HG03469 (cell line): ENCODE results near the gene EGFL6.

Experiments used
- ATAC-seq: cut with Tn5 transposase; IDR thresholded peaks from one replicate; pipeline ENCODE4 v1.9.1; 2021; ENCODE audit warnings: mild to moderate bottlenecking, moderate library complexity, moderate number of reproducible peaks; ENCODE audit not compliant: unreplicated experiment

Gene EGFL6, protein sequence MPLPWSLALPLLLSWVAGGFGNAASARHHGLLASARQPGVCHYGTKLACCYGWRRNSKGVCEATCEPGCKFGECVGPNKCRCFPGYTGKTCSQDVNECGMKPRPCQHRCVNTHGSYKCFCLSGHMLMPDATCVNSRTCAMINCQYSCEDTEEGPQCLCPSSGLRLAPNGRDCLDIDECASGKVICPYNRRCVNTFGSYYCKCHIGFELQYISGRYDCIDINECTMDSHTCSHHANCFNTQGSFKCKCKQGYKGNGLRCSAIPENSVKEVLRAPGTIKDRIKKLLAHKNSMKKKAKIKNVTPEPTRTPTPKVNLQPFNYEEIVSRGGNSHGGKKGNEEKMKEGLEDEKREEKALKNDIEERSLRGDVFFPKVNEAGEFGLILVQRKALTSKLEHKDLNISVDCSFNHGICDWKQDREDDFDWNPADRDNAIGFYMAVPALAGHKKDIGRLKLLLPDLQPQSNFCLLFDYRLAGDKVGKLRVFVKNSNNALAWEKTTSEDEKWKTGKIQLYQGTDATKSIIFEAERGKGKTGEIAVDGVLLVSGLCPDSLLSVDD

DNA sequence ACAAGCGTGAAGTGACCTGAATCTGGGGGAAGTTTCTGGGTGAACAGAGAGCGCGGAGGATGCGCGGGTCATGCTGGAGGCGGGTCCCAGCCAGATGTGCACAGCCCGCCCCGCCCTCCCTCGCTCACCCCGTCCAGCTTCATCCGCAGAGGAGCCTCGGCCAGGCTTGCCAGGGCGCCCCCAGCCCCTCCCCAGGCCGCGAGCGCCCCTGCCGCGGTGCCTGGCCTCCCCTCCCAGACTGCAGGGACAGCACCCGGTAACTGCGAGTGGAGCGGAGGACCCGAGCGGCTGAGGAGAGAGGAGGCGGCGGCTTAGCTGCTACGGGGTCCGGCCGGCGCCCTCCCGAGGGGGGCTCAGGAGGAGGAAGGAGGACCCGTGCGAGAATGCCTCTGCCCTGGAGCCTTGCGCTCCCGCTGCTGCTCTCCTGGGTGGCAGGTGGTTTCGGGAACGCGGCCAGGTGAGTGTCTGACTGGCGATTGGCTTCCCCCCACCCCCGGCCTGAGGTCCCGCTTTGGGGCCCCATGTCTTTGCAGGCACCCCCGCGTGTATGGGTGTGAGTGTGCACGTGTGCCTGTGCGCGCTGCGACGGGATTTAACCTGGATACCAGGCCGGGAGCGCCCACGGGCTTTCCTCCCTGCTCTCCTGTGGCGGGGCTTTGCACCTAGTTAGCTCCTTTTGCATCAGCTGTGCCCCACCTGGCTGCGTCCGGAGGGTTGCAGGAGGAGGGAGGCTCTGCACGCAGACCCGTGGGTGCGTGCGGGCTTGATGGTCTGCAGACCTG, at the start of gene EGFL6:
Gene EGFL6, plus strand, starts transcription at position 123 of the 782 bp plus-strand sequence. Its CDS starts 261 bp downstream, at position 384.
- no peak for ATAC-seq

DNA sequence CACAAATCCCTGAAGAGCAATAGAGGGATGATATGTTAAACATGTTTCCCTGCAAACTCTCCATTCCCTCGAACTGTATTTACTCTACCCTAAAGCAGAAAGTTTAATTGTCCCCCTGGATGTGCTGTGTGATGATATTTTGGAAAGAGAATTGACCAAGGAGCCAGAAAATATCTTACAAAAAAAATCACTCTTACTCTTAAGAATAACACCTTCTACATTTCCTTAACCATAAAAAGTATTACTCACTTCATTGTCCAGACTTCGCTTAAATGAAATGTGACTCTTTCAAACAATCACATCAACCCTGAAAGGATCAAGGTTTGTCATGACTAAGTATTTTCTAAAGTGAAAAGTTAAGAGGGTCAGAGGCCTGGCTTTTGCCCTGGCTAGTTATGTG, 49.0 kb upstream of the EGFL6 start:
- no peak for ATAC-seq

DNA sequence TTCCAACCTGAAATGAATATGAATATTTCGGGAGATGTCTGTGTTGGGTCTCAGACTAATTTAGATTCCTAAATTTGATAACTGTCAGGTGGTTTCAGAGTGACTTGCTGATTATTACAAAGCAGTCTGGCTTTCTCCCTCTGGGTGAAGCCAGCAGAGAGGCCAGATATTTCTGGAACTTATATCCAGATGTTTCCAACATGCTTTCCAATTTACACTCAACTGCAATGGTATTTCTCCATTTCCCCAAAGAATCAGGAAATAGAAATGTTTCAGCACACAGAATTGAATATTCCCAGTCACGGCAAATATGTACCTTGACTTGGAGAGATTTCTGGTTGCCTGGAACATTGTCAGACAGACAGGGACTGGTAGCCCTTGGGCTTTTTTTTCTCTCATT, 48.5 kb upstream of the EGFL6 start:
- no peak for ATAC-seq

DNA sequence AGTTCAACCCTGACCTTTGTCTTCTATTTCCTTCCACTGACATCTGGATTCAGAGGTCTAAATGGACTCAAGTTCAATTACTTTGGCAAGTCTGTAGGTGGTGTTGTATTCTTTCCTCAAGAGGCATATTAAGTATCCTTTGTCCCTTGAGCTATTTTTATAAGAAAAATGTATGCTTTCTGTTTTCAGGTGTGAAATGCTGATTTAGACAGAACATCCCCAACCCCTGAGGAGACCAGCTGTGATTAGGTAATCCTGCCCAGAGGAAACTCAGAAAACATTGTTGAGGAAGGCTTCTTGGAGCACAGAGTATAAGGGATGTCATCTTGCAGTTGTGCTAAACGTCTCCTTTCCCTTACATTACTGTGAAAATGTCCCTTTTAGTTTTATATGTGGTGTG, 46.6 kb upstream of the EGFL6 start:
- ATAC-seq: no peak

DNA sequence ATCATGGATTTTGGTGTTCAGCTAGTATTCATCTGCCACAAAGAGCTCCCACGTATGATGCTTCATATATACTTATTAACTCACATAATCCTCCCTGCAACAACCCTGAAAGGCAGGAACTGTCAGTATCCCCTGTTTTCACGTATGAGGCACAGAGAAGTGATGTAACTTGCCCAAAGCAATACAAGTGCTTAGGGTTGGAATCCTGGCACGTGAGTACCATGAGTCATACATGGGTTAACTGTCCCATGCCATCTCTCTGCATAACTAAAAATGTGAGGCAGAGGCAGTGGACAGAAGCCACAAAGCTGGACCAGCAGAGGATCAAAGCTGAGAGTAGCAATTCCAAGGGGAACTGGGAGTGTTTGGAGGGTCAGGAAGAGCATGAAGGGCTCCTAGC, 35.7 kb upstream of the EGFL6 start:
- ATAC-seq: no peak

DNA sequence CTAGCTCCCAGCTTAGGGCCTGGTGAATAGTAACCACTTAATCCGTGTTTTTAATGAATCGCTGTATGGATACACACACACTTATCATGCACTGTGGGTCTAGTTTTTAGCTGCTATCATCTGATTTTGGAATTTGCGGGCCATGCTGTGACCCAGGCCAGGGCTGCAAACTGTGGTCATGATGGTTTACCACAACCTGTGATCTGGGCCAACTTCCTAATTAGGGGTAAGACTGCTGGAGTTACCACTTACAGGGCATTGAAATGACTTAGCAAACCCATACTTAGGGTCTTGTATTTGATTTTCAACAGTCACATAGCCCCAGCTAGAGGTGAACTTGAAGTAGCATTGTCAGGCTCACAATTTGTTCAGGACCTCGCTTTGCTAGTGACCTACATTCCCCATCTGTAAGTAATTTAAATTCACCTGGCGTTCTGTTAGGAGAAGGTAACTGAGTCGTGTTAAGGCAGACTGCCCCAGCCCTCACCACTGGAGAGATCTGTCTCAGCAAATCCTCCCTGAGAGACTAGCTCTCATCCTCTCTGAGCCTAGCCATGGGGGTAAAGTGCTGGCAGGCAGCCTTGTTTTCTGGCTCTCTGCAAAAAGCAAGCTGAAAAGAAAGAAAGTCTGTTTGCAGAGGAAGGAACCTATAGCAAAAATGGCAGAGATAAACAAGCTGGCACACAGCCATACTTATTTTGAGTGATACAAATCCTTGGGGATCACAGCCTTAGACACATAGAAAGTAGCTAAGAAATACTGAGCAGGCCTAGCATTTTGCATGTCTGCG, 33.8 kb upstream of the EGFL6 start:
- ATAC-seq: no peak

DNA sequence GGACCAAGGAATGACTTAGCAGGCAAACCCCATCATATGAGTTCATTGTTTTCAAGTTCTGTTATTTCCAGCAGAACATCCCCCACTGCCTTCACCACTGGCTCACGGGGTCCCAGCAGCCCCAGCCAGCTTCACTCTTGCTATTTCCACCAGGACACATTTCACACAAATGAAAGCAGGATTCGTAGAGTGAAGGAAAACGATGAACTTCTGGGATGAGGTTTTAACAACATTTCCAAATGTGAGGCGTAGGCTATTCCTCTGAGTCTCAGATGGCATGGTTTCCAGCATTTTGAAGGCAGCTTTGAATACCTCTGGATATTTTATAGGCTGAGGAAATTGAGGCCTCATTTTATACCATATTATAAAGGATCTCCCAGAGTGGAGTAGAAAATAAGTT, 32.9 kb upstream of the EGFL6 start:
- ATAC-seq: no peak

DNA sequence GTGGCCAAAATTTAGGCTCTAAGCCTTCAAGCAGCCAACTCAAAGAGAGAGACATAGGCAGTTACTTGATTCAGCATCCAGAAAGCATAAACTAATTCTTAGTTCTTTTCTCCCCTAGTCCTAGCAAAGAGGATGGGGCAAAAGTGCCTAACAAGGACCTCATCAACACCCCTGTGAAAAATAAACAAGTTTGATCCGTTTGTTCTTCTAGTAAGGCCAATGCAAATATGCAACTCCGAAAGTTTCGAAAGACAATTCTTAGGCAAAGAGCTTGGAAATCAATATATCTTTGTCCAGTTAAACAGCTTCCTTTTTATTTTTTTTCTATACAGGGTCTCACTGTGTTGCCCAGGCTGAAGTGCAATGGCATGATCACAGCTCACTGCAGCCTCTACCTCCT, 31.0 kb upstream of the EGFL6 start:
- ATAC-seq: no peak

DNA sequence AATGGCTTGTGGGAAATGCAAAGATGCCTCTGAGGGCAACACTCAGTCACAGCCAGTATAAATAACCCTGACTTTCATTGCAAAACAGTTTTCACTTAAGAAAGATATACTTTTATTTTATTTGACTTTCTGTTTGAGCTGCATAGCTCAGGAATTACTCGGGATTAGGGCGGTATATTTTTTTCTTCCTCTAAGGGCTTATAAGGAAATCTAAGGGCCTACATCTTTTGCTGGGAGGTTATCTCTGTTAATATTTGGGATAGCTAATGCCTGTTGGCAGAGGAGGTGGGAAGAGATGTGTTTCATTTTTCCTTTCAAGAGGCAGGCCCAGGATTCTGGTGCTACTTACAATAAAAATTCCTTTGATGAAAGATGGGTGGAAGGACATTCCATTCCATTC, 28.8 kb upstream of the EGFL6 start:
- no peak for ATAC-seq

DNA sequence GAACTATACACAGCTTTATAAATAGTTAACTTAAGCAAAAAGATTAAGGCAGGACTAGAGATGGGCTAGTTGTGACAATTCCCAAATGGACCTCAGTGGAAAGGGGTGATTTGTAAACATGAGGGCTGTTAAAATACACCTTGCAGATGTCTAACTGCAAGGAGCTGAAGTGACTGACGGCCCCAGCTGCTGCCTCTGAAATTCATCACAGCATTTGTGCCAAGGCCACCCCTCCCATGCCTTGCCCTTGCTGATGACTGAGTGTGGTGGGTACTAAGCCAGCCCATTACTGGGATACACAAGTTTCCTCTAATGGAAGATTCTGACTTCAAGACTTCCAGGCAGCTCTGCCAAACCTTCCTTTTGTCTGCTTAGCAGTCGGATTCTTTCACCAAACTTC, 23.7 kb upstream of the EGFL6 start:
- no peak for ATAC-seq

DNA sequence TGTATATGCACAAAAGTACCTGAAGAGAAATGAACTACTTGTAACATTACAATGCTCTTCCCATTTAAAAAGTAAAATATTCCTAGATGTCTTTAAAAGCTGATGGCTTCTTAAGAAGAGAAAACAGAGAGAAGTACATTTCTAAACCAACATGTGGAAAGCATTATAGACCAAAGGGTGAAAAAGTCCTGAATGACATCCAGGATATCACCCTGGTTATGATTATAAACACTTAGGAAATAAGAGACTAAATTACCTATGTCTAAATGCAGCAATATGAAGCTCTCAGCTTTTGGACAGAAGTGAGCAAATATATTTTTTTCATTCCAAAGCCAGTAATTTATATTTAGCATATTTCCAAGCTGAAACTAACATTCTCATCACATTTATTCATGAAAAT, 21.7 kb upstream of the EGFL6 start:
- no peak for ATAC-seq

DNA sequence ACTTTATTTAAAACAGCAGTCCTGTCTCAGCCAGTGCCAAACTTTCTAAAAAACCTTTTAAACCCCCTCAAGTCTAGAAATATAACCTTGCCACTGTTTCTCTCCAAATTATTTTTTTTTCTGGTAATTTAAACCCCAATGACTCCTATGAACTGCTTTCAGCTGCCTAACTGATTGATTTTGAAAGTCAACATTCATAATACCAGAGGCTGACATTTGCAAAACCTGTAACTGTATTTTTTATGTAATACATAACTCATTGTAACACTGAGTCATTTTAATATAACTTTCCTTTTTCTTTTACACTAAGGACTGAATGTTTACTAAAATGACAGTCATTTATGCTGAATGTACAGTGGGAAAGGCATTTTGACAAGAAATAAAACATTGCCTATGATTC, 19.1 kb upstream of the EGFL6 start:
- ATAC-seq: no peak

DNA sequence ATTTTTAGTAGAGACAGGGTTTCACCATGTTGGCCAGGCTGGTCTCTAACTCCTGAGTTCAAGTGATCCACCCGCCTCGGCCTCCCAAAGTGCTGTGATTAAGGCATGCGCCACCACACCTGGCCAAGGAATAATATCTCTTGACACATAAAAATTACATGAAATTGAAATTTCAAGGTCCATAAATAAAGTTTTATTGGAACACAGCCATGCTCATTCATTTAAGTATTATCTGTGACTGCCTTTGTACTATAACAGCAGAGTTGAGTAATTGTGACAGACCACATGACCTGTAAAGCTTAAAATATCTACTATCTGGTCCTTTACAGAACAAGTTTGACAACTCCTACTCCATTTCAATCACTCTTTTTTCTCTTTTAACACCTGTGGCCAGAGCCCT, 17.8 kb upstream of the EGFL6 start:
- ATAC-seq: no peak

DNA sequence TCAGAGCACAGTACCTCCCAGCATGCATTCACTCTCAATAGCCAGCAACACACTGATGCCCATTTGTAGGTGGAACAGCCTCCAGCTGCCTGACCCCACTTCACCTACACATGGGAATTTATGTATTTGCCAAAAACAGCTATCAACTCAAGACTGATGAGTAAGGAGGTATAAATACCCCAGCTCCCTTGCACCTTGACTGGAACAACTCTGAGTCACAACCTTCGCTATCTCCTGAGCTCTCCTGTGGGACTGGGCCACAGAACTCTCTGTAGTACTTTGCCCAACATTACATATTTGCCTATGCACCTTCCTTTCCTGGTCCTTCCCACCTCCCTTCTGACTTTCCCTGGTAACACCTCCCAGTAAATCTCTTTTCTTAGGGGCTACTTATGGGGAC, 16.5 kb upstream of the EGFL6 start:
- no peak for ATAC-seq

DNA sequence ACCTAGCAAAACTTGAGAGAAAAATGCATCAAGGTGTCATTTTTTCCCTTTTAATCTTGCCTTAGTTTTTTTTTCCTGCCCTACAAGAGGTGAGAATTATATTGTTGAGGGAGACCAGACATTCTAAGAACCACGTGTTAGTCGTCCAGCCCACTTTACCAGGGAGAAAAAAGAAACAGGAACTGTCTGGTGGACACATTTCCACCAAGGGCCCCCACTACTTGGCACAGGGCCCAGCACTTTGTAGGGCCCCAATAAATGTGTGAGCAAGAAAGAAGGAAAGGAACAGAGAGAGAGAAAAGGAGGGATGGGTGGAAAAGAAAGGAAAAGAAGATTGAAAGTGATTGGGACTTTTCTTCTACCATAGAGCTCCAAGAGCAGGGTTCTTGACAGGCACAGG, 3.9 kb upstream of the EGFL6 start:
- no peak for ATAC-seq

DNA sequence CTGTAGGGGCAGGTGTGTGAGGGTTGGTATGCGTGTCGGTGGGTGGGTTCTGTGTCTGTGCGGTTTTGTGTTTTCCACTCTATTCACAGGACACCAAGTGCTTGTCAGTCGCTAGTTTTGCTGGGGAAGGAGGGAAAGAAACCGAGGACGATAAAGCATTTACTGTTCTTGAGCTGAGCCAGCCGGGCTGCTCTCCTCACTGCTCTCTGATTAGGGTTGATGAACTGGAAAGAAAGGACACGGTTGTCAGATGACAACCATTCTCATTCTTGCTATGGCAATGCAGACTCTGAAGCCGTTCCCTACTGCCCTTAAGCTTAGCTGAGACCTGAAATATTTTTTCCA, 832 bp downstream of the EGFL6 start:
- ATAC-seq: no peak

DNA sequence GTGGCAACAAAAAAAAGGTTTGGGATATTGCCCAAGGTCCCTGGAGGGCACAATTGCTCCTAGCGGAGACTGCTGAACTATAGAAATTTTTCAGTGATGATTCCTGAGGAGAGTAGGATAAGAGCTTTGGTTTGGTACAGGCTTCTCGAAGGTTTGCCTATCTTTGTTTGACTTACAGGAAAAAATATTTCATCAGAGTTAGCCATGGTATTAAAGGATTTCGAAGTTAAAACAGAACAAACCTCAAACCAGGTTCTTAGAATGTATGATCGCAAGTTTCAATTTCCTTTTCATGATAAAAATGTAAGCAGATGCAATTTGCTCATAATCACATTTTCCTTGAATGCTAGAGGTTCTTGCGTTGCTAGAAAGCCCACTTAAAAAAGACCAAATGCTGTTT, 1.7 kb downstream of the EGFL6 start:
- no peak for ATAC-seq

DNA sequence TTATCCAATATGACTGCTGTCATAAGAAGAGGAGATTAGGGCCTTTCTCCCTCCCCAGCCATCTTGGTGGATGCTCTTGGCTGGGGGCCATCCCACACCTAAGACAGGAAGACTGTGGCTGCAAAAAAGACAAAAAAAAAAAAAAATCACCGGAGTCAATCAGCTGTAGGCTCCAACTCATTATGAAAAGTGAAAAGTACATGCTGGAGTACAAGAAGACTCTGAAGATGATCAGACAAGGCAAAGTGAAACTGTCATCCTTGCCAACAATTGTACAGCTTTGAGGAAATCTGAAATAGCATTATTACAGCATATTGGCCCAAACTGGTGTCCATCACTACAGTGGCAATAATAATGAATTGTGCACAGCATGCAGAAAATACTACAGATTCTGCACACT, 5.2 kb downstream of the EGFL6 start:
- no peak for ATAC-seq

DNA sequence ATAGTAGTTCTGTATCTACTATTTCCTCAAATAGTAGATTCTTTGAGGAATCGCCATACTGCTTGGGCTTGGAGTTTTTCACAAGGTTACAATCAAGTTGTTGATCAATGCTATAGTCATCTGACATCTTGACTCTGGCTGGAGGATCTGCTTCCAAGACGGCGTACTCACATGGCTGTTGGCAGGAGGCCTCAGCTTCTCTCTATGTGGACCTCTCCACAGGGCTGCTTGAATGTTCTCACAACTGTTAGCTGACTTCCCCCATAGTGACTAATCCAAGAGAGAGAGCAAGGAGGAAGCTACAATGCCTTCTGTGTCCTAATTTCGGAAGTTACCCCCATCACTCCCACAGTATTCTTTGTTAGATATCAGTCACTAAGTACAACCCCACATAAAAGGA, 10.3 kb downstream of the EGFL6 start:
- no peak for ATAC-seq

DNA sequence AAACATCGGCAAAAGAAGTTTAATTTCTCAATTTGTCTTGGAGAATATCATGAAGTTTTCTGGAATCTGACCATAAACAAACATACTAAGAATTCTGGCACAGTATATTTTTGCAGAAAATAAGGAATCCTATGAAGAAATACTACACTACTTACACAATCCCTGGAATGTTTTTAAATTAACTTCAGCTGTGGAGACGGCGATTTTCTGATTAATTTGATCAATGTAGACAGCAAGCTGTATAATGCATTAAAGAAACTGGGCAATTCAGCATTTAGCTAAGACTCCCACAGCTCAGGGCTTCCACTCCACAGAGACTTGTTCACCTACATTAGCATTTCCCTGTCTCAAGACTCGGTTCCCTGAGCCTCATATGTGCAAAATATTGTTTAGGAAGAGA, 12.2 kb downstream of the EGFL6 start:
- no peak for ATAC-seq

DNA sequence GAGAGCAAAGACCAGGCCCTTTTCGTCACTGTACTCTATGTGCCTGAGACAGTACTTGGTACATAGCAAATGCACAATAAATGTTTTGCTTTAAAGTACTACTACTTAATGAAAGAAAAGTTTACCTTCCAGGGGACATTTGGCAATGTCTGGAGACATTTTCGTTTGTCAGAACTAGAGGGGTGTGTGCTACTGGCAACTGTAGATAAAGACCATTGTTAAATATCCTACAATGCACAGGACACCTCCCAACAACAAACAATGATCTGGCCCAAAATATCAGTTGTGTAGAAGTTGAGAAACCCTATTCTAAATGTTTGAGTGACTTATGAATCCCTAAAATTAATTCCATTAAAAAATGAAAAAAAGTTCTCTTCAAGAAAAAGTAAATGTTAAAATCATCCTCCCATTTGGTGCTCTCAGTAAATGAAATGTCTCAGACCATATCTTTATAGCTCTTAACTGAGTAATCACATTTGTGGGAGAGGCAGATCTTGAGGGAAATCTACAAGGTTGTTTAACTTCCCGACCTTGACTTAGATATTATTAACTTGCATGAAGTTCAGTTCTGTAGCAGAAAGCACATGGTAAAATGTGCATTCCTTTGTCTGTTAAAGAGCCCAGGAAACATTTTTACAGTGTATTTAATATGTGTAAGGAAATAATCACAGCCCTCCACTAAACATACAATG, 18.5 kb downstream of the EGFL6 start:
- ATAC-seq: no peak
